Breast epithelium (tissue), 4 donors: ENCODE results near the gene CHN1. TPM values are rescaled to one million over a fixed set of nuclear protein-coding genes. Genes with fewer than 3 reads are reported as not detected.
A peak's percentile ranks its signal among the peaks of the same experiment; 100 is the strongest.

Experiments used
- DNase-seq, 2 donors: peaks; one replicate each; pipeline ENCODE4 v3.0.0-alpha.2; 2019; ENCODE audit warnings: low spot score in 2 of 2
- H3K27ac ChIP-seq, 2 donors: fragments of 200-600 bp; sonication (generic) in 1 of 2; one replicate each; pipeline ENCODE4 v1.5.1; 2016 to 2019; ENCODE audit warnings: mild to moderate bottlenecking in 1 of 2
- H3K27me3 ChIP-seq, 2 donors: fragments of 200-600 bp; sonication (generic) in 1 of 2; one replicate each; pipeline versions ENCODE4 v1.5.1 to v1.6.0; 2017 to 2019; ENCODE audit warnings: control low read depth in 1 of 2, mild to moderate bottlenecking in 1 of 2
- H3K36me3 ChIP-seq: fragments of 200-600 bp; one replicate; pipeline ENCODE4 v1.5.1; 2019
- H3K4me1 ChIP-seq, 2 donors: fragments of 200-600 bp; sonication (generic); one replicate each; pipeline ENCODE4 v1.5.1; 2016 to 2019; ENCODE audit warnings: control low read depth in 1 of 2
- H3K4me3 ChIP-seq, 3 donors: fragments of 200-600 bp; sonication (generic); 1 replicate in 2 of 3; 2 replicates in 1 of 3; pipeline ENCODE4 v1.5.1; 2016 to 2019; ENCODE audit warnings: mild to moderate bottlenecking in 3 of 3, moderate library complexity in 2 of 3
- H3K9me3 ChIP-seq, 2 donors: fragments of 200-600 bp; sonication (generic) in 1 of 2; one replicate each; pipeline ENCODE4 v1.5.1; 2016 to 2019; ENCODE audit warnings: control low read depth in 1 of 2
- CTCF ChIP-seq, 3 donors: fragments of 450-650 bp; IDR thresholded peaks; one replicate each; pipeline ENCODE4 v1.5.1; 2016 to 2017; ENCODE audit warnings: antibody characterized with exemption in 3 of 3, mild to moderate bottlenecking in 3 of 3, moderate library complexity in 3 of 3
- POLR2A ChIP-seq: fragments of 450-650 bp; IDR thresholded peaks from one replicate; pipeline ENCODE4 v1.6.1; 2016; ENCODE audit warnings: antibody characterized with exemption, mild to moderate bottlenecking, moderate library complexity
- POLR2AphosphoS5 ChIP-seq, 3 donors: sonication (generic); formaldehyde crosslinking; IDR thresholded peaks; one replicate each; pipeline ENCODE4 v1.6.1; 2017; ENCODE audit warnings: antibody characterized with exemption in 3 of 3
- intact Hi-C: fragments of 100-400 bp; cut with DNase I; formaldehyde crosslinking; loops from one replicate; pipeline ENCODE4 v1.15.1; 2023; ENCODE audit warnings: low total_unique reads
- total RNA-seq, 3 donors: library from RNA; depleted of rRNA; stranded (reverse); fragments of >200 nt; gene quantifications; one replicate each; pipeline ENCODE4 v1.1.0, GENCODE V29; 2016

Gene CHN1
- total RNA-seq, 3 donors from 2014 or later = 9.8 to 14.7 (median 13.4) TPM

DNA sequence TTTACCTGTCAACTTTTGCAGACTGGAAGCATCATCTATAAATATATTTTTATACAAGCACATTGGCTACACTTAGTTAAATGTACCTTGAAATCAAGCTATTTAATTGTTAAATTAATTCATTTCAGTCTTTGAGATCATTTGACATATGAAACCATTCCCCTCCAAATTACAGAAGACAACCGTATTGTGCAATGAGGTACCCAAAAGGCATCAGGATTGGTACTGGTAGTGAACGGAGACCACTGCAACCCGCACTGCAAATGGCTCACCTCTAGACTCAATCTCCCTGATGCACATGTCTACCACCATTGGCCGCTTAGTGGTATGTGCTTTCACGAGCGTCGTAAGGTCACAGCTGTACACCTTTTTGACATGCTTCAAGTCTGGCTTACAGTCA is 193.1 kb downstream of the CHN1 start:
- TF ChIP-seq POLR2A = no peak
- no peak for TF ChIP-seq POLR2AphosphoS5 (IDR thresholded peaks at IDR 0.05)
- no peak for TF ChIP-seq CTCF (IDR thresholded peaks at IDR 0.05)
- Histone ChIP-seq H3K4me3 (no peak overlapping the region), H3K27me3 (no peaks in the 10 kb centered on the region), H3K4me1 (no peaks in the 10 kb centered on the region), H3K9me3 (no peaks in the 10 kb centered on the region), H3K27ac (no peak overlapping the region), H3K36me3 (no peaks in the 10 kb centered on the region)
- DNase-seq = no peak
- intact Hi-C loops = no loop called here

DNA sequence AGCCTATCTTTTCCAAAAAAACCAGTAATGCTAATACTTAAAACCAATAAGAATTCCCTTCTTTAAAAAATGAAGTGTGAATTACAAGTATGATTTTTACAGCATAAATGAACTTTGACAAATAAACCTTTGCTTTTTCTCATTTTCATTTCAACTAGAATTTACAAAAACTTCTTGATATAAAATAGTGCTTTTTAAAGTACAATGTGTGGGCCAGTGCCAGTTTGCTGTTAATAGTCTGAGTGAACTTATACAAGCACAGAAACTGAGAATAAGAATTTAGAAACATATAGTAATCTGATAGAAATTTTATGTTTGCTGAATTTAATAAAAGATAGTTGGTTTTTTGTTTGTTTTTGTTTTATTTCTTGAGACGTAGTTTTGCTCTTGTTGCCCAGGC is 197.2 kb downstream of the CHN1 start:
- DNase-seq = no peak
- peak overlapping the region in 1 of 2 donors; percentile 87 for H3K27ac ChIP-seq
- TF ChIP-seq CTCF (IDR thresholded peaks at IDR 0.05) = no peak
- TF ChIP-seq POLR2A = no peak
- no peak for TF ChIP-seq POLR2AphosphoS5 (IDR thresholded peaks at IDR 0.05)
- H3K4me1 ChIP-seq = no peaks in the 10 kb centered on the region
- intact Hi-C loops = no loop called here
- no peaks in the 10 kb centered on the region for H3K36me3 ChIP-seq
- H3K9me3 ChIP-seq = no peaks in the 10 kb centered on the region
- no peaks in the 10 kb centered on the region for H3K27me3 ChIP-seq
- H3K4me3 ChIP-seq = no peak overlapping the region

- no peaks in the 10 kb centered on the region for H3K27me3 ChIP-seq
- DNase-seq = no peak
- no peak for TF ChIP-seq CTCF (IDR thresholded peaks at IDR 0.05)
- TF ChIP-seq POLR2AphosphoS5 (IDR thresholded peaks at IDR 0.05) = no peak
- TF ChIP-seq POLR2A = no peak
- no peaks in the 10 kb centered on the region for H3K9me3 ChIP-seq
- no peaks in the 10 kb centered on the region for H3K4me1 ChIP-seq
- no peaks in the 10 kb centered on the region for H3K36me3 ChIP-seq
- no peak overlapping the region for H3K4me3 ChIP-seq
- H3K27ac ChIP-seq = no peak overlapping the region
- intact Hi-C loops = no loop called here
These were observed 199.4 kb downstream of the CHN1 start for GRCh38 chr2:174805803-174806202.

GRCh38 chr2:174802459-174802858 is 202.7 kb downstream of the CHN1 start:
- H3K4me3 ChIP-seq = no peak overlapping the region
- no peaks in the 10 kb centered on the region for H3K9me3 ChIP-seq
- no peak overlapping the region for H3K27ac ChIP-seq
- no peaks in the 10 kb centered on the region for H3K27me3 ChIP-seq
- TF ChIP-seq POLR2A (no peak), CTCF (IDR thresholded peaks at IDR 0.05) (no peak), POLR2AphosphoS5 (IDR thresholded peaks at IDR 0.05) (no peak)
- H3K36me3 ChIP-seq = no peaks in the 10 kb centered on the region
- no peak for DNase-seq
- intact Hi-C loops = no loop called here
- no peaks in the 10 kb centered on the region for H3K4me1 ChIP-seq

DNA sequence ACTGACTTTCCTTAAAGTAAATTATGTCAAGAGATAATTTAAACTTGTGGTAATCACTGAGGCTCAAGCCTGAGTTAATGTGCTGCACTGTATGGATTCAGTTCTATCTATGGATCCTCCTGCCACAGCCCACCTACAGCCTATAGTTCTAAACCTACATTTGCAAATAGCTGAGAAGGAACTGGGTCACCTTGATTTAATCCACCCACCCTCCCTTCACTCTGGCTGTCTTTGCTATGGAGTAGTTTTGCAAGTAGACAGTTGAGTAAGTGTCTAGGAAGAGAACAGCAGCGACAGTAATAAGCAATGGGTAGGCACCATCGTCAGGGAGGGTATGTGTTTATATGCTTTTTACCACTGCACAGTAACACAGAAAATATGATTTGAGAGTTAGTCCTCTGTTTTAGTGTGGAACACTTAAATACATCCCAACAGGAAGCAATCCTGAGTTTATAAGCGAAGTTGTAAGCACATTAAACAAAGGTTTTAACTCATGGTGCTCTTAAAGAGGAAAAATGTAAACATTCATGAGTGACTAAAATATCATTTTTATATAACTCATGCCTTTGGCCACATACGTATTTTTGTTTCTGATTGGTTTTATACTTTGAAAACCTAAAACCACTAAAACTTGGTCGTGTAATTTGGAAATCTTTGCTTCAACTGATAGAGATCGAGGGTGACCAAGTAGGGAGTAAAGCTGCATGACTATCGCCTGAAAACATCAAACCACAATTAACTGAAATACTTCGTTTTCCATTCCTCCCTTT is 204.6 kb downstream of the CHN1 start:
- H3K27ac ChIP-seq = no peak overlapping the region
- no peaks in the 10 kb centered on the region for H3K4me1 ChIP-seq
- H3K4me3 ChIP-seq = no peak overlapping the region
- intact Hi-C loops = no loop called here
- no peaks in the 10 kb centered on the region for H3K36me3 ChIP-seq
- no peak for DNase-seq
- no peaks in the 10 kb centered on the region for H3K9me3 ChIP-seq
- TF ChIP-seq POLR2A (no peak), POLR2AphosphoS5 (IDR thresholded peaks at IDR 0.05) (no peak), CTCF (IDR thresholded peaks at IDR 0.05) (no peak)
- no peaks in the 10 kb centered on the region for H3K27me3 ChIP-seq
